Measurements from ENCODE around the gene RABGAP1L. TPM values are rescaled to one million over a fixed set of nuclear protein-coding genes. Genes with fewer than 3 reads are reported as not detected.

The RABGAP1L gene
- total RNA-seq, 2 donors from 2014 or later: 37.9 to 59.8 TPM

GRCh38 chr1:174428739-174429138 lies 269.4 kb downstream of the RABGAP1L start:
- H3K9me3 ChIP-seq: no peaks in the 10 kb centered on the region
- no peaks in the 10 kb centered on the region for H3K4me1 ChIP-seq (ENCODE audit: control insufficient read depth in 1 of 2, low read depth in 2 of 2)
- H3K36me3 ChIP-seq: no peaks in the 10 kb centered on the region
- ATAC-seq (ENCODE audit: insufficient number of reproducible peaks, low FRiP score, low read depth): no peak
- no peaks in the 10 kb centered on the region for H3K27me3 ChIP-seq (replicated peaks; ENCODE audit: insufficient read depth)
- no peak for DNase-seq (ENCODE audit: low spot score)
- TF ChIP-seq CTCF (IDR thresholded peaks at IDR 0.05): no peak
- no peak overlapping the region for H3K27ac ChIP-seq
- no peak overlapping the region for H3K4me3 ChIP-seq

GRCh38 chr1:174433451-174433850 lies 274.1 kb downstream of the RABGAP1L start:
- H3K36me3 ChIP-seq: no peaks in the 10 kb centered on the region
- no peak for DNase-seq (ENCODE audit: low spot score)
- H3K27ac ChIP-seq: no peak overlapping the region
- H3K27me3 ChIP-seq (replicated peaks; ENCODE audit: insufficient read depth): no peaks in the 10 kb centered on the region
- H3K4me1 ChIP-seq (ENCODE audit: control insufficient read depth in 1 of 2, low read depth in 2 of 2): no peaks in the 10 kb centered on the region
- H3K9me3 ChIP-seq: no peaks in the 10 kb centered on the region
- H3K4me3 ChIP-seq: no peak overlapping the region
- TF ChIP-seq CTCF (IDR thresholded peaks at IDR 0.05): no peak
- ATAC-seq (ENCODE audit: insufficient number of reproducible peaks, low FRiP score, low read depth): no peak

- DNase-seq (ENCODE audit: low spot score) (no peak), ATAC-seq (ENCODE audit: insufficient number of reproducible peaks, low FRiP score, low read depth) (no peak)
- Histone ChIP-seq H3K36me3 (no peaks in the 10 kb centered on the region), H3K9me3 (peaks cover 7% of the 10 kb centered on the region), H3K4me3 (no peak overlapping the region), H3K27me3 (replicated peaks; ENCODE audit: insufficient read depth) (no peaks in the 10 kb centered on the region), H3K27ac (no peak overlapping the region), H3K4me1 (ENCODE audit: control insufficient read depth in 1 of 2, low read depth in 2 of 2) (peaks cover 3 to 11% of the 10 kb centered on the region in 2 donors)
- TF ChIP-seq CTCF (IDR thresholded peaks at IDR 0.05): no peak
Measured at GRCh38 chr1:174445351-174445750, 286.0 kb downstream of the RABGAP1L start.

GRCh38 chr1:174445817-174446216 lies 286.5 kb downstream of the RABGAP1L start:
- Histone ChIP-seq H3K27me3 (replicated peaks; ENCODE audit: insufficient read depth) (no peaks in the 10 kb centered on the region), H3K4me1 (ENCODE audit: control insufficient read depth in 1 of 2, low read depth in 2 of 2) (peaks cover 3 to 11% of the 10 kb centered on the region in 2 donors), H3K36me3 (no peaks in the 10 kb centered on the region), H3K27ac (no peak overlapping the region), H3K9me3 (peaks cover 7% of the 10 kb centered on the region), H3K4me3 (no peak overlapping the region)
- TF ChIP-seq CTCF (IDR thresholded peaks at IDR 0.05): no peak
- DNase-seq (ENCODE audit: low spot score) (no peak), ATAC-seq (ENCODE audit: insufficient number of reproducible peaks, low FRiP score, low read depth) (no peak)

- TF ChIP-seq CTCF (IDR thresholded peaks at IDR 0.05): no peak
- no peak within 1 kb of the TSS for H3K4me3 ChIP-seq
- H3K9me3 ChIP-seq: peaks cover 7% of the 10 kb centered on the region
- H3K36me3 ChIP-seq: no peaks in the 10 kb centered on the region
- H3K27ac ChIP-seq: no peak within 1 kb of the TSS
- peaks cover 3 to 11% of the 10 kb centered on the region in 2 donors for H3K4me1 ChIP-seq (ENCODE audit: control insufficient read depth in 1 of 2, low read depth in 2 of 2)
- no peaks in the 10 kb centered on the region for H3K27me3 ChIP-seq (replicated peaks; ENCODE audit: insufficient read depth)
- no peak for DNase-seq (ENCODE audit: low spot score)
- no peak for ATAC-seq (ENCODE audit: insufficient number of reproducible peaks, low FRiP score, low read depth)
Measured at GRCh38 chr1:174447866-174448530, 288.7 kb downstream of the RABGAP1L start, which contains the start of gene GPR52. Gene GPR52, plus strand, starts transcription at chr1:174447964. Its CDS starts 148 bp downstream, at chr1:174448112.

Measured in thoracic aorta (tissue), 2 donors.